Gastrocnemius medialis (tissue), 4 donors: ENCODE results near the gene YPEL1.

Source experiments
- CTCF ChIP-seq, 5 experiments: fragments of 450-650 bp in 3 of 5; fragments of 200-600 bp in 2 of 5; sonication (generic) in 2 of 5; IDR thresholded peaks in 4 of 5; conservative IDR thresholded peaks in 1 of 5; 1 replicate in 4 of 5; 2 replicates in 1 of 5; pipeline ENCODE4 v1.5.1; 2016 to 2019; ENCODE audit warnings: antibody characterized with exemption in 5 of 5, mild to moderate bottlenecking in 3 of 5, moderate library complexity in 3 of 5
- POLR2A ChIP-seq, 2 donors: fragments of 450-650 bp; IDR thresholded peaks; one replicate each; pipeline ENCODE4 v1.6.1; 2017; ENCODE audit warnings: antibody characterized with exemption in 2 of 2, mild to moderate bottlenecking in 2 of 2, moderate library complexity in 2 of 2

- TF ChIP-seq CTCF (IDR thresholded peaks at IDR 0.05 in 4 of 5, conservative IDR thresholded peaks at IDR 0.05 in 1 of 5) (no peak), POLR2A (IDR thresholded peaks at IDR 0.05) (no peak)
These were observed 4.3 kb upstream of the YPEL1 start for GRCh38 chr22:21739828-21740377.
